ENCODE results near the gene TMEM258. TPM values are rescaled to one million over a fixed set of nuclear protein-coding genes. Genes with fewer than 3 reads are reported as not detected.

TMEM258 gene
- total RNA-seq, 1 donor, result 76.4 TPM

DNA sequence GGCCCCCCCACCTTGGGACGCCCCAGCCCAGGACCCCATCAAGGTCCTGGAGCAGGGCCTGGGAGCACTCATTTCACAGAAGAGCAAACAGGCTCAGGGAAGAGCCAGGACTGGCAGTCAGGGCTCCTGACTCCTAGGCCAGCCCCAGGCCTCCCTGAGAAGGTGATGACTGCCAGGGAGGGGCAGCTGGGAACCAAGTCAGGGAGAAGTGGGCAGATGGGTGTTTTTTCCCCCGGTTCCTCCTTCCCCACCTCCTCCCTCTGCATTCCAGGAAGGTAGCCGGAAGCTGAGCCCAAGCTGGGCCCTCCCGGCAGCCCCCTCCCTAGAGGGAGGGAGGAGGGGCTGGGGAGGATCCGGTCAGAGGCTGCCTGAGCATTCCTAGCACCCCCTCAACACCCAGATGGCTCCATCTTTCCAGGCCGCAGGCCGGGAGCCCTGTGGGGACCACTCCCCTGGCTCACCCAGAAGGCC lies 20.4 kb downstream of the TMEM258 start:
- H3K4me3 ChIP-seq (ENCODE audit: low read depth, low read length), result no peak overlapping the region
- DNase-seq (ENCODE audit: low read depth), result no peak
- TF ChIP-seq, protein P1, sequence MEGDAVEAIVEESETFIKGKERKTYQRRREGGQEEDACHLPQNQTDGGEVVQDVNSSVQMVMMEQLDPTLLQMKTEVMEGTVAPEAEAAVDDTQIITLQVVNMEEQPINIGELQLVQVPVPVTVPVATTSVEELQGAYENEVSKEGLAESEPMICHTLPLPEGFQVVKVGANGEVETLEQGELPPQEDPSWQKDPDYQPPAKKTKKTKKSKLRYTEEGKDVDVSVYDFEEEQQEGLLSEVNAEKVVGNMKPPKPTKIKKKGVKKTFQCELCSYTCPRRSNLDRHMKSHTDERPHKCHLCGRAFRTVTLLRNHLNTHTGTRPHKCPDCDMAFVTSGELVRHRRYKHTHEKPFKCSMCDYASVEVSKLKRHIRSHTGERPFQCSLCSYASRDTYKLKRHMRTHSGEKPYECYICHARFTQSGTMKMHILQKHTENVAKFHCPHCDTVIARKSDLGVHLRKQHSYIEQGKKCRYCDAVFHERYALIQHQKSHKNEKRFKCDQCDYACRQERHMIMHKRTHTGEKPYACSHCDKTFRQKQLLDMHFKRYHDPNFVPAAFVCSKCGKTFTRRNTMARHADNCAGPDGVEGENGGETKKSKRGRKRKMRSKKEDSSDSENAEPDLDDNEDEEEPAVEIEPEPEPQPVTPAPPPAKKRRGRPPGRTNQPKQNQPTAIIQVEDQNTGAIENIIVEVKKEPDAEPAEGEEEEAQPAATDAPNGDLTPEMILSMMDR (IDR thresholded peaks at IDR 0.05; ENCODE audit: insufficient read depth, low read depth, low read length), result no peak

DNA sequence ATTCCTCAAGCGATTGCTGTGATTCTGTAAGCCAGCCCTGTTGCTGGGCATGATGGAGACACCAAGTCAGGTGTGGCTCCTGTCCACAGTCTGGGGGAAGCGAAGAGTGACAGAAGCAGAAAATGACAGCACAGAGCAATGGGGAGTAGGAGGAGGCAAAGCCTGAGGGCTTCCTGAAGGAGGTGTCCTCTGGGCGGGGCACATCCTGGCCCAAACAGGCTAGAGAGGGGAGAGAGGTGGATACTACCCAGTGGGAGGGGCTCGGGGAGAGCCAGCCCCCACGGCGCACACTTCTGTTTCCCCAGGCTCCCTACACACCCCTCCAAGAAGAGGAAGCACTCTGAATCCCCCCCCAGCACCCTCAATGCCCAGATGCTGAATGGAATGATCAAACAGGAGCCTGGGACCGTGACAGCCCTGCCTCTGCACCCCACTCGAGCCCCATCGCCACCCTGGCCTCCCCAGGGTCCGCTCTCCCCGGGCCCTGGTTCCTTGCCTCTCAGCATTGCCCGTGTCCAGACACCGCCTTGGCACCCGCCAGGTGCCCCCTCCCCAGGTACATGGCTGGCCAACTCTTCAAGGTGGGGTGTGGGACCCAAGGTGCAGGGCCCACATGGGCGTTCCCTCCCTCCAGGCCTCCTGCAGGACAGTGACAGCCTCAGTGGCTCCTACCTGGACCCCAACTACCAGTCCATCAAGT lies 21.1 kb downstream of the TMEM258 start:
- H3K4me3 ChIP-seq (ENCODE audit: low read depth, low read length), result no peak overlapping the region
- TF ChIP-seq, protein P1 (IDR thresholded peaks at IDR 0.05; ENCODE audit: insufficient read depth, low read depth, low read length), result no peak
- DNase-seq (ENCODE audit: low read depth), result no peak

DNA sequence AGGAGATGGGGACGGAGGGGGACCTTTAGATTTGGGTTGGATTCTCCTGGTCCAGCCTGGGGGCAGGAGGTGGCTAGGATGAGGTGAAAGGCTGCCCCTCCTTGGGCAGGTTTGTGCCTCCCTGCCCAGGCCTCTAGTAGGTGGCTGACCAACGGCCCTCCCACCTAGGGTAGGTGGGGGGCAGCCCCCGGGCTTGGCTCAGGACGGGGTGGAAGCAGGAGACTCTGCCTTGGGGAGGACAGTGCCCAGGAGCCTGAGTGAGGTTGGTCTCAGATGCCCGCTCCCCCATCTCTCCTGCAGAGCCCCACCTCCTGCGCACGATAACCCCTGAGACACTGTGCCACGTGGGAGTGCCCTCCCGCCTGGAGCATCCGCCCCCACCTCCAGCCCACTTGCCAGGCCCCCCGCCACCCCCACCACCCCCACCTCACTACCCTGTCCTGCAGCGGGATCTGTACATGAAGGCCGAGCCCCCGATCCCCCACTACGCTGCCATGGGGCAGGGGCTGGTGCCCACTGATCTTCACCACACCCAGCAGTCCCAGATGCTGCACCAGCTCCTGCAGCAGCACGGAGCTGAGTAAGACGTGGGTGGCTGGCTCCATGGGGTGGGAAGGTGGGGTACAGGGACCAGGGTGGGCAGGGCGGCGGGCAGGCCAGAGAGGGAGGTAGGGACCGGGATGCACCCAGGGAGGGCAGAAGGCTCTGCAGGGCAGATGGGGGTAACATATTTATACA lies 22.3 kb downstream of the TMEM258 start:
- TF ChIP-seq, protein P1 (IDR thresholded peaks at IDR 0.05; ENCODE audit: insufficient read depth, low read depth, low read length), result no peak
- DNase-seq (ENCODE audit: low read depth), result no peak
- H3K4me3 ChIP-seq (ENCODE audit: low read depth, low read length), result no peak overlapping the region

DNA sequence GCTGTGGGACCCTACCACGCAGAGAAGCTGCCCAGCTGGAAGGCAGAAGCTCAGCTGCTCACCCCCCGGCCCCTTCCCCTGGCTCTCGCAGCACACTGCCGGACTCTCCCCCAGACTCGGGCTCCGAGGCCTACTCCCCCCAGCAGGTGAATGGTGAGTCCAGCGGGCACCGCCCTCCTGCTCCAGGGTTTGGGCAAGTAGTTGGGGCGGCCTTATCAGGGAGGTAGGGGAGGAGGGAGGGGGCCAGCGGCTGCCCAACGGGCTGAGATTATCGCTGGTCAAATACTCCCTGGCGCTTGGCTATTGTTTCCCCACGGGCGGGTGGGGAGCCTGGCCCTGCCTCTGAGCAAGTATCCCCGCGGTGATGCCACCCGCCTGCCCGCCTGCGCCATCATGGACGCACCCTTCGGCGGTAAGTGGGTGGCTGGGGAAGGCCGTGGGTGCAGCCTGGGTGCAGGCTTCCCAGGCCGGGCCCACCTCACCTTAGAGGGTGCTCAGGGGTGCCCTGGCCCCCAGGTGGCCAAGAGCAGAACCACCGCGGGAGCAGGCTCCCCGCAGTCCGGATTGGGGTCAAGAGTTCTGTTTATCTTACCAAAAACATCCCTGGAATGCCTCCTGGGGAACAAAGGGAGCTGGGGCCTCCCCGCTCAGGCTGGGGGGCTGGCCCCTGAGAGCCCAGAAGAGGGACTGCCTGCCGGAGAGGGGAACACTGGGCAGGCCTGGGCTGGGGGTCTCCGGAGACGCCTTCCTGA lies 23.1 kb downstream of the TMEM258 start:
- TF ChIP-seq, protein P1 (IDR thresholded peaks at IDR 0.05; ENCODE audit: insufficient read depth, low read depth, low read length), result peak; percentile 53
- peak; percentile 37 for DNase-seq (ENCODE audit: low read depth)
- no peak overlapping the region for H3K4me3 ChIP-seq (ENCODE audit: low read depth, low read length)

DNA sequence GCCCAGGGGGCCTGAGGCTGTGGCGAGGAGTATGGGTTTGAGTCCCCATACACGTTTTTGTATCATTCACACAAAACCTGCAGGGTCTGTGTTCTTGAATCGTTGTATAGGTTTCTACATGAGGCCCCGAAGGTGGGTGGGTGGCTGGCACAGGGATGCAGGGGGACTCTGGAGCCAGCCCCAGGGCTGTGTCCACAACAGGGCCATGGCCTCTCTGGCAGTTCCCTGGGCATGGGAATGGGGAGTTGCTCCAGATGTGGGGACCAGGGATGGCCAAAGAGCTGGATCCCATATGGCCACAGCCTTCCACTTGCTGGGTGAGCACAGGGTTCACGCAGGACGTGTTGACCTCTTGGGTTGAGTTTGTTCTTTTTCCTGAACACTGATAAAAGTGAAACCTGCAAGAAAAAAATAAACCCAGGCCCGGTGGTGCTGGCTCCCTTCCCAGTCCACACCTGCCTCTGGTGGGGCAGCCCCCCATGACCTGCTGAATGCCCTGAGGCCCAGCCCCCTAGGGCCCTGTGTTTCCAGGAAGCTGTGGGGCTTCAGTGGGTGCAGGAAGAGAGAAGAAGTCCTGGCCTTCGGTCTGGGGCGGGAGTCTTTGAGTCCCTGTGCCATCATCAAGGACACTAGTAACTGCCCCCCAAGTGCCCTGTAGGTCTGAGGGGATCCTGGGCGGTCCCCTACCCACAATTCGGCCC lies 23.9 kb downstream of the TMEM258 start:
- TF ChIP-seq, protein P1 (IDR thresholded peaks at IDR 0.05; ENCODE audit: insufficient read depth, low read depth, low read length), result no peak
- no peak for DNase-seq (ENCODE audit: low read depth)
- H3K4me3 ChIP-seq (ENCODE audit: low read depth, low read length), result no peak overlapping the region

DNA sequence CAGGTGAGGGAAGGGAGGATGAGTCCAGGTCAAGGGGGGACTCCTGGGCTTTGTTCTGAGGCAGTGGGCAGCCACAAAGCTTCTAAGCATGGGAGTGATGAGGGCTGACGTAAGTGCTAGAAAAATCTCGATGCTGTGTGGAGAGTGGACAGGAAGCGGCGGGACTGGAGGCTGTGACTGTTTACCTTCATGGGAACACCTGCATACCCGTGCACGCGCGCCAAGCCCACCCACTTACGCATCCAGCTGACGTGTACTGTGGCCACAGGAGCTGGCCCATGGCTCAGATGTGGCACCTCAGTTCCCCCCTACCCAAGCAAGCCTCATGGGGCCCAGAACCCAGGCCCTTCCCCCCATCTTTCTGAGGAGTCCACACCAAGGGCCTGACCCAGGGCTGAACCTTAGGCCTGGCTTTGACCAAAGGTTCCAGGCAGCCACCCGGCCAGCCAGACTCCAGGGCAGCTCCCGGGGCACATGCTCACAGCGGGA lies 26.0 kb downstream of the TMEM258 start:
- peak; percentile 63 for DNase-seq (ENCODE audit: low read depth)
- no peak overlapping the region for H3K4me3 ChIP-seq (ENCODE audit: low read depth, low read length)
- TF ChIP-seq, protein P1 (IDR thresholded peaks at IDR 0.05; ENCODE audit: insufficient read depth, low read depth, low read length), result no peak

Data from fibroblast of villous mesenchyme (primary cell).